GM19025 (cell line): ENCODE data around the gene PDE11A.
"Not testable (repeated sequence)": the region's sequence is repeated elsewhere in the genome, so short reads cannot be mapped to it uniquely, and the experiment has no call there.

Experiments
- ATAC-seq: cut with Tn5 transposase; IDR thresholded peaks from one replicate; pipeline ENCODE4 v1.9.1; 2021; ENCODE audit warnings: mild to moderate bottlenecking, low read depth, moderate library complexity; ENCODE audit not compliant: unreplicated experiment

PDE11A gene

GRCh38 chr2:178012639-178013038, 59.9 kb downstream of the PDE11A start:
- no peak for ATAC-seq

GRCh38 chr2:178009813-178010212, 62.8 kb downstream of the PDE11A start:
- ATAC-seq, result no peak

DNA sequence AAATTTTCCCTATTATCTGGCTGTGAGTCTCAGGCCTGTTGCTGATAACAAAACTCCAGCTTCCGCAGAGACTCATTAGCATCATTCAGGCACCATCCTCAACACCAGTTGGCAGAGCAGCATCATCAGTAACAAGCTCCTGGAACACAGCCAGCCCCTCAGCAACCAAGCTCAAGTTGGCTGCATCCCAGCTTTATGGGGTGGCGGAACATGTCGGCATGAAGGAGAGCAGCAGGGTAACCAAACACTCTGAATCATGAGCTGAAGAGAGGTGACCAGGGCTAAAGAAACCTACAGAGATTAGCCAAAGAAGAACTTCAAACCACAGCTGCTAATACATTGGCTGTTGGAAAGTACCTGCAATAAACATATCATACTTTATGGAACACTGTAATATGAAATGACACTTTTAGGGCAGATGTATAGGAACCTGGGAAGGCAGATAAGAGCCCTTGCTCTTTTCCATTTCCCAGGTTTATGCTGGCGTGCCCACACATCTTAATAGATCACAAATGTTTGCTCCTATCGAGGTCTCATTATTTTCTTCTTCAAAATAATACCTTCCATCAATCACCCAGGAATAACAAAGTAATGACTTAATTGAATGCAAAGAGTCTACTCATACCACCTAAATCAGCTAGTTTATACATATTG, 63.8 kb downstream of the PDE11A start:
- no peak for ATAC-seq

- no peak for ATAC-seq
Measured at GRCh38 chr2:178006710-178007109, 65.9 kb downstream of the PDE11A start.

GRCh38 chr2:178005756-178006155, 66.8 kb downstream of the PDE11A start:
- ATAC-seq, result no peak

GRCh38 chr2:178002038-178002437, 70.5 kb downstream of the PDE11A start:
- no peak for ATAC-seq

- ATAC-seq, result no peak
Measured at GRCh38 chr2:177998996-177999395, 73.6 kb downstream of the PDE11A start.

DNA sequence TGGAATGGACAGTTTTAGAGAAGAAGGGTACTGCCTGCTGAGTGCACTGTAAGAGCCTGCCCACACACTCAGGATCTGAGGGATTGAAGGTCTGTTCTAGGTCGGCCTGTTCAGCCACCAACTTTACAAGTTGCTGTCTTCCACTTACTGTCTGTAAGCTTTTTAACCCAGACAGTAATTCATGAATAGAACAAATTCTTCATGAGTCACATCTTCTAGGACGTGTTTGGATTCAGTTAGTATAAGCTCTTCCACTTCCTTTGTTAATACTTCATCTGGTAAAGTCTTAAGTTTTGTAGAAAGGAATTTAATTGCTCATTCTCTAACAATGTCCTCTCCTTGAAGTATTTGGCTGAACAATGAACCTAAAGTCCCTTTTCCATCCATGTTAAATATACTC, 74.6 kb downstream of the PDE11A start:
- ATAC-seq, result no peak

DNA sequence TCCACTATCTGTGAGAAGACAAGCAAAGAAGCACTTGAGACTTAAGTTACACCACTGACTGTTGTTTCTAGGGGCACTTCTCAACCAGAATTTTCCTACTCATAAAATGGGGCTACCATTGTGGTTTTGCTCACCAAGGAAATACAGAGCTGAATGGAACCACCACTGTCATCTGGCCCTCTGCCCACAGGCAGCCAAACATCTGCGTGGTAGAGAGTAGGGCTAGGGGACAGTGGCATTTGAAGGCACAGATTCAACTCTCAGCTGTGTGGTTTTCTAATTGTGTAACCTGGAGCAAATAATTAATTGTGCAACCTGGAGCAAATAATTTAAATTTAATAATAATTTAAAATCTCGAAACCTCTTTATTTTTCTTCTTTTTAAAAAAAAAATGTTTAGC, 79.6 kb downstream of the PDE11A start:
- no peak for ATAC-seq

DNA sequence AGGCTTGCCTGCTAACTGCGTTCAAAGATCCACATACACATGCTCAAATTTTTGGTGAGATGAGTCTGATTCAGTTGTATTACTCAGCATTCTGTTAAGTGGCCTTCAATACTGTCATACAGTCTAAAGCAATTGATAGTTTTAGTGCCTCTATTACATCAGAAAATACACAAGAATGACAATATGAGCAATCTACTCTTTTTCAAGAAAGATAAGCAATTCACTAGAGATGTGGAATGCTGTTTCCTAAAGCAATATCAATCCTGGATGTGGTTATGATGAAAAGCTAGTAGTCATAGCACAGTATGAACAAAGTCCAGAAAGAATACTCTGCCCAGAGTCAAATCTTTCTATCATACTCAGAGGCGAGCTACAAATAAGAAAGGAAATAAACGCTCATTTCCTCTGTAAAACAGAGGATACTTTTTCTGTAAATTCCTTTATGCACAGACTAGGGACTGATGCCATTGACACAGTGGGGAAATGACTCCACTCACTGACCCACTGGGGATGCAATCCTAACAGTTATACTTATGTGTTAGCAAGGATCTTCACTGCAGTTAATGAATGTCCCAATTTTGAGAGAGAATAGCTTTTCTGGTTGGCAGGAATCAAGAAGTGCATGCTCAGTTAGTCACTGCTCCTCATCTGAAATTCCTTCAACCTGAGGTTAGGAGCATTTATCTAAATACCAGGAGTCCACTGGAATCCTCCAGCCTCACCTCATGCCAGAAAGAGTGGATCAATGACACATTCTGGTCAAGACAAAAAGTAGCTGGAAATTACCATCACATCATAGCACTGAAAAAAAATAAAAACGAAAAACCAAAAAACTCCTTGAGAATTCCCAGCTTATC, 83.3 kb downstream of the PDE11A start:
- no peak for ATAC-seq

DNA sequence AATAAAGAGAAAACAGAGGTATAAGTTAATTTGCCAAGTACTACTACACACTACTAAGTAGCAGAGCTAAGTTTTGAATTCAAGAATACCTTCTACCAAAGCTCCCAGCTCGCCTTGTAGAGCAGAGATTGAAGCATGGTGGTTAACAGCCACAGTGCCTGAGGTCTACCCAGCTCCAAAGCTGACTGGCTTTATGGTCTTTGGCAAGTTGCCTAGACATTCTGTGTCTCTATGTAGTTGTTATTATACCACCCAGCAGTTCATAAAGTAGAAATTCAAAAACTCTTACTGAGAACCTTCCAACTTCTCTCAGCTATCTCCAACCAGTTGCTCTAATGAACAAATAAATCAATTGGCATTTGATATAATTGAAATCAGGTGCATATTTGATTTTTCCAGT, 87.8 kb downstream of the PDE11A start:
- no peak for ATAC-seq

DNA sequence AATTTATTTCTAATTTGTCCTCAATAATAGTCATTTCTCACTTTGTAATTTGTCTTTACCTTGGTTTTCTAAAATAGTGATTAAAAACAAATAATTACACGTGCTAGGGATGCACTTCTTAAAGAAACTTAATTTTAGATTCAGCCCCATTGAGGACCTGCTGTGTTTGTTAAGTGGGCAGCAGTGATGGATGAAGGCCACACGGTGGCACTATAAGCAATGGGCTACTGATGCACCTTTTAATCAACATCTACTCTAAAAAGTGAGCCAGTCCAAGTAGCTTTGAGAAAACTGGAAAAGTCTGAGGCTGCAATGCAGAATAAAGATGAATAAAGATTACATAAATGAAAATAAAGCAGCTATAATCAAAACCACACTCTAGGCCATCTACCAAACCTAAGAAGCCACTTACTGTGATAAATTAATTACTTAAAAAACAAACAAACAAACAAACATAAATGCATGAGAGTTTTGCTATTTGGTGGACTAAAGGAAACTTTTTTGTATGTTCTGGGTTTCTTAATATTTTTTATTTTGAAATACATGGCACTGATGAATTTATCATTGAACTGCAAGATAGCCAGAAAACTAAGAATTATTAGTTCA, 89.3 kb downstream of the PDE11A start:
- ATAC-seq, result peak; percentile 79

- ATAC-seq, result no peak
Measured at GRCh38 chr2:177972782-177973181, 99.8 kb downstream of the PDE11A start.

DNA sequence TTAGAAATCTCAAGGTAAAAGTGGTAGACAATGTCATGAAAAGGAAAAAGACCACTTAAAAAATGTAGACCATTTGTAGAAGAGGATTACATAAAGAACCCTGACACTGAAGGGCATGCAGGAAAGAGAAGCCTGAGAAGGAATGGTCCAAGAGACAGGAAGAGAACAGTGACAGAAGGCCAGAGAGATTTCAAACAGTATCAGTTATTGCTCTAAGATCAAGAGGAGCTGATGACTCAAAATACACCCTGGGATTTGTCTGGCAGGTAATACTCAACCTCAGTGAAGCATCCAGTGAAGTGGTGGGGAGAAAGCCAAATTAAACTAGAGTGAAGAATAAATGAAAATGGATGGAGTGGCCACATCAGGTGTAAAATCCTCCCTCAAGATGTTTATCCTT, 100.5 kb downstream of the PDE11A start:
- ATAC-seq, result no peak

- no peak for ATAC-seq
Measured at GRCh38 chr2:177970670-177971454, 101.7 kb downstream of the PDE11A start.

GRCh38 chr2:177964892-177965291, 107.7 kb downstream of the PDE11A start:
- no peak for ATAC-seq

- no peak for ATAC-seq
Measured at GRCh38 chr2:177952151-177952550, 120.4 kb downstream of the PDE11A start.

DNA sequence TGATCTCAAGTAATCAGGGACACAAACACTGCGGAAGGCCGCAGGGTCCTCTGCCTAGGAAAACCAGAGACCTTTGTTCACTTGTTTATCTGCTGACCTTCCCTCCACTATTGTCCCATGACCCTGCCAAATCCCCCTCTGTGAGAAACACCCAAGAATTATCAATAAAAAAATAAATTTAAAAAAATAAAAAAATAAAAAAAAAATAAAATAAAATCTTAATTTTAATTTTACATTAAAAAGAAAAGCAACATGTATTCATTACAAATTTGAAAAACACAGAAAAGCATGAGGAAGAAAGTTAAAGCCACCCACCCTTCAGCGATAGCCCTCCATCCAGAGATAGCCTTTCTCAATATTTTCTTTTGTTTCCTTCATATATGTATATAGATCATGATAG, 125.0 kb downstream of the PDE11A start:
- not testable (repeated sequence) for ATAC-seq

- not testable (repeated sequence) for ATAC-seq
Measured at GRCh38 chr2:177944530-177944929, 128.0 kb downstream of the PDE11A start.

- ATAC-seq, result no peak
Measured at GRCh38 chr2:177942731-177943130, 129.8 kb downstream of the PDE11A start.

- no peak for ATAC-seq
Measured at GRCh38 chr2:177939211-177939610, 133.4 kb downstream of the PDE11A start.
